Testis (tissue), 2 donors: Measurements from ENCODE around the gene RGS6.

Experiments used
- POLR2A ChIP-seq: fragments of 450-650 bp; IDR thresholded peaks from one replicate; pipeline ENCODE4 v1.6.1; 2017; ENCODE audit warnings: antibody characterized with exemption, mild to moderate bottlenecking, moderate library complexity
- TF ChIP-seq, protein P1 (sequence below), 3 experiments: fragments of 450-650 bp in 2 of 3; fragments of 200-600 bp in 1 of 3; sonication (generic) in 1 of 3; IDR thresholded peaks; one replicate each; pipeline ENCODE4 v1.5.1; 2016 to 2019; ENCODE audit warnings: antibody characterized with exemption in 3 of 3, mild to moderate bottlenecking in 2 of 3, moderate library complexity in 1 of 3

DNA sequence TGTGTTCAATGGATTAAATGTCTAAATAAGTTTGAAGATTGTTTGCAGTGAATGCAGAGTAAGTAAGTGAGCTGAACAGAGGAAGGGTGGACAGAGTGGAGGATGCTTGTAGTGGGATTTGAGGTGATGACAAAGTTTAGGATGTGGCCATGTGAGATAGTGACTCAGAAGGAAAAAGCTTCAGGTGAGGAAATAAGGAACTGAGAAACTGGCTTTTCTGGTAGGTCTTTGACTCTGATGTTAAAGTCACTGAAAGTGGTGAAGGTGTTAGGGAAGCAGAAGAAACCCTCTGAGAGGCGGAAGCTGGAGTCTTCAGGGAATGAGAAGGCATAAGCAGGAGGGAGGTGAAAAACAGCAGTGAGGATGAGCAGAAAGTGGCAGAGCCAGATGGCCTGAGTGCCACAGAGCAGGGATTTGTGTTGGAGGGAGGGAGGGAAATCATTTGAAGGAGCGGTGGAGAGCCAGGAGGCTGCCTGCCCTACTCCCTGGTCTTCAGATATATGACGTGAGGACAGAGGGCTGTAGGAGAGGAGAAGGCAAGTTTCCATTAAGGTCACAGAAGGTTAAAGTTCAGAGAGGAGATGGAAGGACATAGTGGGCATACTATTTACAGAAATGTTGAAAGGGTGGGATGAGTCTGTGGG is 24.8 kb downstream of the RGS6 start:
- TF ChIP-seq, protein P1, sequence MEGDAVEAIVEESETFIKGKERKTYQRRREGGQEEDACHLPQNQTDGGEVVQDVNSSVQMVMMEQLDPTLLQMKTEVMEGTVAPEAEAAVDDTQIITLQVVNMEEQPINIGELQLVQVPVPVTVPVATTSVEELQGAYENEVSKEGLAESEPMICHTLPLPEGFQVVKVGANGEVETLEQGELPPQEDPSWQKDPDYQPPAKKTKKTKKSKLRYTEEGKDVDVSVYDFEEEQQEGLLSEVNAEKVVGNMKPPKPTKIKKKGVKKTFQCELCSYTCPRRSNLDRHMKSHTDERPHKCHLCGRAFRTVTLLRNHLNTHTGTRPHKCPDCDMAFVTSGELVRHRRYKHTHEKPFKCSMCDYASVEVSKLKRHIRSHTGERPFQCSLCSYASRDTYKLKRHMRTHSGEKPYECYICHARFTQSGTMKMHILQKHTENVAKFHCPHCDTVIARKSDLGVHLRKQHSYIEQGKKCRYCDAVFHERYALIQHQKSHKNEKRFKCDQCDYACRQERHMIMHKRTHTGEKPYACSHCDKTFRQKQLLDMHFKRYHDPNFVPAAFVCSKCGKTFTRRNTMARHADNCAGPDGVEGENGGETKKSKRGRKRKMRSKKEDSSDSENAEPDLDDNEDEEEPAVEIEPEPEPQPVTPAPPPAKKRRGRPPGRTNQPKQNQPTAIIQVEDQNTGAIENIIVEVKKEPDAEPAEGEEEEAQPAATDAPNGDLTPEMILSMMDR (IDR thresholded peaks at IDR 0.05): no peak
- no peak for TF ChIP-seq POLR2A
